Heart left ventricle (tissue), 13 donors: ENCODE results near the gene SMOC2.

Experiments
- POLR2A ChIP-seq, 2 donors: fragments of 450-650 bp; IDR thresholded peaks; one replicate each; pipeline ENCODE4 v1.6.1; 2017; ENCODE audit warnings: antibody characterized with exemption in 2 of 2, mild to moderate bottlenecking in 2 of 2, moderate library complexity in 2 of 2
- TF ChIP-seq, protein P1 (sequence below), 12 donors: fragments of 200-600 bp; sonication (generic) in 4 of 12; IDR thresholded peaks; one replicate each; pipeline versions ENCODE4 v1.5.0 to v1.8.0; 2018 to 2022; ENCODE audit warnings: antibody characterized with exemption in 12 of 12, mild to moderate bottlenecking in 5 of 12
- donor health status: ischemic (EF 13 %, LVEDD 7.1; RV severe dilation, severe dysfunction).
- donor health status: DM: no; HTN: yes; CAD: no.
- donor health status: DM: no; HTN: no; CAD: no.
- donor health status: ischemic (EF 25% LVEDD 6.9; RV normal size, moderate dysfunction).
- donor health status: ischemic (EF 25% LVEDD 5.7; RV mildly dilated, moderate dysfunction).
- donor health status: ischemic (EF 35%, LVEDD 5.7; RV mildly dilated, moderate dysfunction).
- donor health status: nonischemic (EF 11% LVEDD 7.7; RV severe dilation, severe dysfunction).
- donor health status: DM: yes; HTN: yes; CAD: no.
- donor health status: PGD.
- donor health status: ischemic (EF 29% LVEDD 5.4; RV normal size, mild dysfunction).
- donor health status: nonischemic (EF 23%, LVEDD 6.1; RV moderate dilation, normal function).

GRCh38 chr6:168649209-168649608 is 208.2 kb downstream of the SMOC2 start:
- TF ChIP-seq, protein P1, sequence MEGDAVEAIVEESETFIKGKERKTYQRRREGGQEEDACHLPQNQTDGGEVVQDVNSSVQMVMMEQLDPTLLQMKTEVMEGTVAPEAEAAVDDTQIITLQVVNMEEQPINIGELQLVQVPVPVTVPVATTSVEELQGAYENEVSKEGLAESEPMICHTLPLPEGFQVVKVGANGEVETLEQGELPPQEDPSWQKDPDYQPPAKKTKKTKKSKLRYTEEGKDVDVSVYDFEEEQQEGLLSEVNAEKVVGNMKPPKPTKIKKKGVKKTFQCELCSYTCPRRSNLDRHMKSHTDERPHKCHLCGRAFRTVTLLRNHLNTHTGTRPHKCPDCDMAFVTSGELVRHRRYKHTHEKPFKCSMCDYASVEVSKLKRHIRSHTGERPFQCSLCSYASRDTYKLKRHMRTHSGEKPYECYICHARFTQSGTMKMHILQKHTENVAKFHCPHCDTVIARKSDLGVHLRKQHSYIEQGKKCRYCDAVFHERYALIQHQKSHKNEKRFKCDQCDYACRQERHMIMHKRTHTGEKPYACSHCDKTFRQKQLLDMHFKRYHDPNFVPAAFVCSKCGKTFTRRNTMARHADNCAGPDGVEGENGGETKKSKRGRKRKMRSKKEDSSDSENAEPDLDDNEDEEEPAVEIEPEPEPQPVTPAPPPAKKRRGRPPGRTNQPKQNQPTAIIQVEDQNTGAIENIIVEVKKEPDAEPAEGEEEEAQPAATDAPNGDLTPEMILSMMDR (IDR thresholded peaks at IDR 0.05) = no peak
- no peak for TF ChIP-seq POLR2A (IDR thresholded peaks at IDR 0.05)
